ENCODE measurements around the gene CTU2.
"Not testable (repeated sequence)": the region's sequence is repeated elsewhere in the genome, so short reads cannot be mapped to it uniquely, and the experiment has no call there.

CTU2 gene

DNA sequence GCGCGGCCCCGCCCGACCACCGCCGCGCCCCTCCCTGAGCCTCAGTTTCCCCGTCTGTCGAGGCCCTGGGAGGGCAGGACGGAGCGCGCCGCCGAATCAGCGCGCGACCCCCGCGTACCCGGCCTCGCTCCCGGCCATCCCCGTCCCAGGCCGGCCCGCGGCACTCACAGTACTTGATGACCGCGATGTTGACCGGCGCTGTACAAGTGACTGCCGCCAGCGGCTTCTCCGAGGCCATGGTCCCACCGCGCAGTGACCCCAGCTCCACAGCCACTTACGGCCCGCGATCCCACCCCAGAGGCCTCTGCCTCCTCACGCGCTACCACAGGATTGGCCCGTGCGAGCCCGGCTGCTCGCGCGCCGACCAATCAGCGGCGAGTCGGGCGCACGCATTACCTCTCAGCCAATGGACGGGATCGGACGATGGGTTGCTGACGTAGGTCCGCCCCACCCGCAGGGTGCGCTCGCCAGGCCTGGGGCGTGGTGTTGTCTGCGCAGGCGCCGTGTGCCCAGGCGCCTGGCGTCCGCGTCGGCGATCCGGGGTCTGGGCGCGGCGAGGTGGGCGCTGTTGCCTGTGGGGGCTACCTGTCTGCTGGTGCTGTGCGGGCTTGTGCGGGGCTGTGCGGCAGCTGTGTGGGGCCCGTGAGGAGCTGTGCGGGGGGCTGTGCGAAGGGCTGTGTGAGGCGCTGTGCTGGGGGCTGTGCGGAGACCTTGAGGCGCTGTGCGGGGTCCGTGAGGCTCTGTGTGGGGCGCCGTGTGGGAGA is 43.3 kb upstream of the CTU2 start, which contains the start of gene MVD:
TSS of gene MVD (minus strand) at position 249 of the 764 bp plus-strand sequence. CDS start at position 238, 11 bp downstream.
- peak; percentile 97 to 99 for DNase-seq (ENCODE audit: low read depth in 2 of 2)
- TF ChIP-seq CTCF (IDR thresholded peaks at IDR 0.05; ENCODE audit: low read depth, low read length) = no peak
- peak within 1 kb of the TSS; percentile 95 to 99 for H3K4me3 ChIP-seq (replicated peaks in 1 of 2; ENCODE audit: low read depth in 2 of 2, low read length in 2 of 2)

- no peak for DNase-seq (ENCODE audit: low read depth in 2 of 2)
- no peak for TF ChIP-seq CTCF (IDR thresholded peaks at IDR 0.05; ENCODE audit: low read depth, low read length)
- no peak overlapping the region for H3K4me3 ChIP-seq (replicated peaks in 1 of 2; ENCODE audit: low read depth in 2 of 2, low read length in 2 of 2)
Observed at GRCh38 chr16:88665148-88665547, 41.2 kb upstream of the CTU2 start.

DNA sequence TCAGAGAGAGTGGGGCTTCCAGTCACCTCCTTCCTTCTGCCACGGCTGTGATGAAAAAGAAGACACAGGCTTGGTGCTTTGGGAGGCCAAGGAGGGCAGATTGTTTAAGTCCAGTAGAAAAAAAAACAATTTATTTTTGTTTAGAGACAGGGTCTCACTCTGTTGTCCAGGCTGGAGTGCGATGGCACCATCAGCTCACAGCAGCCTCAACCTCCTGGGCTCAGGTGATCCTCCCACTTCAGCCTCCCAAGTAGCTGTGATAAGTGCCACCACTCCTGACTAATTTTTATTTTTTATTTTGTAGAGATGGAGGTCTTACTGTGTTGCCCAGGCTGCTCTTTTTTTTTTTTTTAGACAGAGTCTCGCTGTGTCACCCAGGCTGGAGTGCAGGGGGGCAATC is 40.7 kb upstream of the CTU2 start:
- no peak for TF ChIP-seq CTCF (IDR thresholded peaks at IDR 0.05; ENCODE audit: low read depth, low read length)
- no peak for DNase-seq (ENCODE audit: low read depth in 2 of 2)
- H3K4me3 ChIP-seq (replicated peaks in 1 of 2; ENCODE audit: low read depth in 2 of 2, low read length in 2 of 2) = no peak overlapping the region

DNA sequence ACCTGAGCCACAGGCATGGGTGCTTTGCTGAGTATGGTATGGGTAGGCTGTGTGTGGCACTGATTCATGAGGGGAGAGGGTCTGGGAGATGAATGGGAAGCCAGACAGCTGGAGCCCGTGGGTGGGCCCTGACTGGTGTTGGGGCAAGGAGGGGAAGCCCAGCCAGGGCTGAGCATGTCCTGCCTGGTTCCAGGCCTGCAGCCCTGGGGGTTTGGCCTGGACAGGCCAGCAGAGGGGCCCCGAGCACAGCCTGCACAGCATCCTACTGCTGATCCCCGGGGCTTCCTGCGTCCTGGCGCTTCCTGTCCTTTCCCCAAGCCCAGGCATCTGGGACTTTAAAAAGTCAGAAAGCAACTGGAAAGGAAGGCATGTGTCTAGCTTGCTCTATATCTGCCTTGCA is 38.8 kb upstream of the CTU2 start:
- H3K4me3 ChIP-seq (replicated peaks in 1 of 2; ENCODE audit: low read depth in 2 of 2, low read length in 2 of 2) = no peak overlapping the region
- DNase-seq (ENCODE audit: low read depth in 2 of 2) = peak in 1 of 2 donors; percentile 32
- TF ChIP-seq CTCF (IDR thresholded peaks at IDR 0.05; ENCODE audit: low read depth, low read length) = peak; percentile 26

DNA sequence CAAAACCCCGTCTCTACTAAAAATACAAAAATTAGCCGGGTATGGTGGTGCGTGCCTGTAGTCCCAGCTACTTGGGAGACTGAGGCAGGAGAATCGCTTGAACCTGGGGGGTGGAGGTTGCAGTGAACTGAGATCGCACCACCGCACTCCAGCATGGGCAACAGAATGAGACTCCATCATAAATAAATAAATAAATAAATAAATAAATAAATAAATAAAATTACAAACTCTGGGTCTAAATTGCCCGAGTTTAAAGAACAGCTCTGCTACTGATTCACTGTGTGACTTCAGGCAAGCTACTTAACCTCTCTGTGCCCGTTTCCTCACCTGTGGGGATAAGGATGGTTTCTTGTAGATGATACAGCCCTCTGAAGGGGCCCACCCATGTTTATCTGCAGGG is 36.8 kb upstream of the CTU2 start:
- H3K4me3 ChIP-seq (replicated peaks in 1 of 2; ENCODE audit: low read depth in 2 of 2, low read length in 2 of 2); DNase-seq (ENCODE audit: low read depth in 2 of 2): not testable (repeated sequence)

DNA sequence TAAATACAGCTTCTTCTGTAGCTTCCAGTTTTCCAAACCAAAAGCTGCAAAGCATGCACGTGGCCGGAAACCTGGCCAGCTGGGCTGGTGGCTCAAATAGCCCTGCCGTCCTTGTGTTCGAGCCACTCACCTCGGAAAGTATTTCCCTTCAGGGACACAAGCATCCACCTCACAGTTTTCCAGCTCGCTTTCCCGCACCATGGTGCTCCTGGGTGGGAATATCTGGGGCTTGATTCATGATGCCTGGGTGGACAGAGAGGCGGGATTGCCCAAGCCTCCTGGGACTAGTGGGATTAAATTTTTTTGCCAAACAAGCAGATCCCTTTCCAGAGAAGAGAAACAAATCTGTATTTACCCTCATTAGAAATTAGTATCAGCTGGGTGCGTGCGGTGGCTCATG is 36.3 kb upstream of the CTU2 start:
- no peak overlapping the region for H3K4me3 ChIP-seq (replicated peaks in 1 of 2; ENCODE audit: low read depth in 2 of 2, low read length in 2 of 2)
- no peak for TF ChIP-seq CTCF (IDR thresholded peaks at IDR 0.05; ENCODE audit: low read depth, low read length)
- DNase-seq (ENCODE audit: low read depth in 2 of 2) = peak in 1 of 2 donors; percentile 43

DNA sequence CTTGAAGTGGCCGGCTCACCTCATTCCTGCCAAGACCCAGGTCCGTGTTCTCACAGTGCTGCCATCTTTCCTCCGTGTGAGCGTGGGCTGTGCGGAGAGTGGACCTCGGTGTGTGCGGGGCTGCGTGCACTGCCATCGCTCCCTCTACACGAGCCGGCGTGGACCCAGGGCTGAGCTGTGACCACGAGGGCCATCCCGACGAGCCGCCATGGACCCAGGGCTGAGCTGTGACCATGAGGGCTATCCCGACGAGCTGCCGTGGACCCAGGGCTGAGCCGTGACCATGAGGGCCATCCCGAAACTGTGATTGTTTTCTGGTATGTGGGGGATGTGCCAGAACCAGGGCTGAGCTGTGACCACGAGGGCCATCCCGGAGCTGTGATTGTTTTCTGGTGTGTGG is 34.5 kb upstream of the CTU2 start:
- no peak overlapping the region for H3K4me3 ChIP-seq (replicated peaks in 1 of 2; ENCODE audit: low read depth in 2 of 2, low read length in 2 of 2)
- no peak for TF ChIP-seq CTCF (IDR thresholded peaks at IDR 0.05; ENCODE audit: low read depth, low read length)
- no peak for DNase-seq (ENCODE audit: low read depth in 2 of 2)
